GM21381 (cell line): ENCODE measurements around the gene ZNF816.
"Not testable (repeated sequence)": the region's sequence is repeated elsewhere in the genome, so short reads cannot be mapped to it uniquely, and the experiment has no call there.

Experiments used
- ATAC-seq: cut with Tn5 transposase; IDR thresholded peaks from one replicate; pipeline ENCODE4 v1.9.1; 2021; ENCODE audit warnings: mild to moderate bottlenecking, moderate library complexity; ENCODE audit not compliant: unreplicated experiment

The ZNF816 gene

DNA sequence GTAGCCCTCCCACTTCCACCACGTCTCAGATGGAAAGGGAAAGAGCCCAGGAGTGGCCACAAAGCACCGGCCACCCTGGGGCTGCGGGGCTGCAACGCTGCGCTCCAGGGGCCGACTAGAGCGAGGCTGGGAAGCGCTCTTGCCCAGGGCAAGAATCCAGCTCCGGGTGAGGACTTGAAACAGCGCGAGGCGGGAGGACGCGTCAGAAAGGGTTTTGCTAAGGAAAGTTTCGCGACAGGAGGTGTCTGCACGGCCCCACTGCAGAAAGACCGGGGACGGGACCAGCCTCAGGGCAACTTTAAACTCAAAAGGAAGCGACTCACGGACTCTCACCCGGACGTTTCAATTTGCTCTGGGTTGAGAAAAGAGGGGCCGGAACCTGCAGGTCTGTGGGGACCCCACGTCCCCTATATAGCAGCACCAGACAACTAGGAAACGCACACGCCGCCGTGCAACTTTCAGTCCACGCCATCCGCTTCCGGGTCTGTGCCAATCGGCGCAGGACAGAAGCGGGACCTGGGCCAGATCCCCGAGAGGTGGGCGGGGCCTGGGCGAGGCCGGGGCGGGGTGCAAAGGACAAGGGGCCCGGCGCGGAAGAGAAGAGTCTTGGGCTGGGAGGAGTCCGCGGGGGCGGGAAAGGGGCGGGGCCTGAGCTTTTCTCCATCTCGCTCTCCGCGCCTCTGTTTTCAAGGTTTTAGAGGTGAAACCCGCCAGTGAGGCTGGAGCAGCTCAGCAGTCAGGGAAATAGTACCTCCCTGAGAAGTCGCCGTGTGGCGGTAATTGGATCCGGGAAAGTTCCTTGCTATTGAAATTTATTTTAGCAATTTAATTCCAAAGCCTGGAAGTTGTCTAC lies at the start of gene ZNF816:
ZNF816 (minus strand) TSS at position 488 of the 853 bp plus-strand sequence. CDS start 6,792 bp downstream, outside the sequence.
- ATAC-seq, result peak; percentile 96

DNA sequence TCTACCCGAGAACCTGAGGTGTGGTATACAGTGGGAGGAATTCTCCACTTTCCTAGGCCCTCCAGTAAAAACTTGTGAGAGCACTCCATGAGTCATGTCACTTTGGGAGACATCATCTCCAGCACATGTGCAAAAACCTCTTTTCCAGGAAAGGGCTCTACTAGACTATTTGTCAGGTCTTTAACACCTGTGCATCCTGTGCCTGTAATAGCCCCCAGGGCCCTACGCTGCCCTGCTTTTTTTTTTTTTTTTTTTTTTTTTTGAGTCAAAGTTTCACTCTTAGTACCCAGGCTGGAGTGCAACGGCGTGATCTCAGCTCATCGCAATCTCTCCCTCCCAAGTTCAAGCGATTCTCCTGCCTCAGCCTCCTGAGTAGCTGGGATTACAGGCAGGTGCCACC lies 49.3 kb upstream of the ZNF816 start:
- no peak for ATAC-seq

- no peak for ATAC-seq
Measured at GRCh38 chr19:53010494-53010893, 47.8 kb upstream of the ZNF816 start.

DNA sequence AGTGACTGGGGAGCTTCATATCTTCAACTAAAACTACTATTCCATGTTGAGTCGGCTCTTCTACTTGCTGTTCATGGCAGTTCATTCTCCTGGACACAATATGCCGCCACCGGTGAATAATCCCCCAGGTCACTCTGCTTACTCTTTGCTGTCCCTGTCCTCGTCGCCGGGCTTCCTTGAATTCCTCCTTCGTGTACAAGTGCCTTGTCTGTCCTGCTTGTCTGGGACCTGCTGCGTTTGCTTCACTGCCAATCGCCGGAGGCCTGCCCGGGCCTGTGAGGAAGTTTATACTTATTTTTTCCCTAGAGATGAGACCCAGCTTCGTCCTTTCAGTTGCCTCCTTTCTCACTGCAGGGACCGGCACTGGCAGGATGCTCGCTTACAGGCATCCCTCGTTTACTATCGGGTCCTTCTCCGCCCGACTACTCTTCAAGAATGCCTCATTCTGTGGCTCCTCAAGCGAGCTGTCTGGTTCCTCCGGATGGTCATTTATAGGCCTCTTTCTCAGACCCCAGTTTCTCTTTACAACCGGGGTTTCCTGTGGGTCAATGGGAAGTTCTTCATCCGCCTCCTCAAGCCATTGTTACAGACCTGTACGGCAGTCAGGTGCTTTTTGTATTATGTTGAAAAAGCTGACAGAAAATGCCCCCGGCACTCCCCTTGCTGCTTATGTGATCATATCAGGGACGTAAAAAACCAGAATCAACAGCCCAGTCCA lies 45.5 kb upstream of the ZNF816 start:
- no peak for ATAC-seq

- ATAC-seq, result no peak
Measured at GRCh38 chr19:53007606-53008005, 44.9 kb upstream of the ZNF816 start.

GRCh38 chr19:53007200-53007599 lies 44.5 kb upstream of the ZNF816 start:
- no peak for ATAC-seq

DNA sequence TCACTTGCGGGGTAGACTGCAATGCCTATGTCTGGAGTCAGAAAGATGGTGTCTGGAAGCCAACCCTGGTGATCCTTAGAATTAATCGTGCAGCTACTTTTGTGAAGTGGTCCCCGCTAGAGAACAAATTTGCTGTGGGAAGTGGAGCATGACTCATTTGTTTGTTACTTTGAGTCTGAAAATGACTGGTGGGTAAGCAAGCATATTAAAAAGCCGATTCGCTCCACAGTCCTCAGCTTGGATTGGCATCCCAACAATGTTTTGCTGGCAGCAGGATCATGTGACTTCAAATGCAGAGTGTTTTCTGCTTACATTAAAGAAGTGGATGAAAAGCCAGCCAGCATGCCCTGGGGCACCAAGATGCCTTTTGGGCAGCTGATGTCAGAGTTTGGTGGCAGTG lies 41.6 kb upstream of the ZNF816 start:
- no peak for ATAC-seq

- no peak for ATAC-seq
Measured at GRCh38 chr19:53002479-53002878, 39.8 kb upstream of the ZNF816 start.

- ATAC-seq, result no peak
Measured at GRCh38 chr19:52997975-52998374, 35.3 kb upstream of the ZNF816 start.

DNA sequence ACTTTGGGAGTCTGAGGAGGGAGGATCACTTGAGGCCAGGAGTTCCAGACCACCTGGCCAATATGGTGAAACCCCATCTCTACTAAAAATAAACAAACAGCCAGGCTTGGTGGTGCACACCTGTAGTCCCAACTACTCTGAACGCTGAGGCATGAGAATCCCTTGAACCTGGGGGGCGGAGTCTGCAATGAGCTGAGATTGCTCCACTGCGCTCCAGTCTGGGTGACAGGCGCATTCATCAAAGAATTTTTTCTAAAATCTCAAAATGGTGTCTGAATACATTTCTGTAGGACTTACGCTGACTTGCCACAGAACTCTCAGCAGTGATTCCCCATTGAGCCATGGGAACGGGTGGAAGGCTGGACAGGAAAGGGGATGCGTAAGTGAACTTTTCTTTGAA lies 33.0 kb upstream of the ZNF816 start:
- no peak for ATAC-seq

DNA sequence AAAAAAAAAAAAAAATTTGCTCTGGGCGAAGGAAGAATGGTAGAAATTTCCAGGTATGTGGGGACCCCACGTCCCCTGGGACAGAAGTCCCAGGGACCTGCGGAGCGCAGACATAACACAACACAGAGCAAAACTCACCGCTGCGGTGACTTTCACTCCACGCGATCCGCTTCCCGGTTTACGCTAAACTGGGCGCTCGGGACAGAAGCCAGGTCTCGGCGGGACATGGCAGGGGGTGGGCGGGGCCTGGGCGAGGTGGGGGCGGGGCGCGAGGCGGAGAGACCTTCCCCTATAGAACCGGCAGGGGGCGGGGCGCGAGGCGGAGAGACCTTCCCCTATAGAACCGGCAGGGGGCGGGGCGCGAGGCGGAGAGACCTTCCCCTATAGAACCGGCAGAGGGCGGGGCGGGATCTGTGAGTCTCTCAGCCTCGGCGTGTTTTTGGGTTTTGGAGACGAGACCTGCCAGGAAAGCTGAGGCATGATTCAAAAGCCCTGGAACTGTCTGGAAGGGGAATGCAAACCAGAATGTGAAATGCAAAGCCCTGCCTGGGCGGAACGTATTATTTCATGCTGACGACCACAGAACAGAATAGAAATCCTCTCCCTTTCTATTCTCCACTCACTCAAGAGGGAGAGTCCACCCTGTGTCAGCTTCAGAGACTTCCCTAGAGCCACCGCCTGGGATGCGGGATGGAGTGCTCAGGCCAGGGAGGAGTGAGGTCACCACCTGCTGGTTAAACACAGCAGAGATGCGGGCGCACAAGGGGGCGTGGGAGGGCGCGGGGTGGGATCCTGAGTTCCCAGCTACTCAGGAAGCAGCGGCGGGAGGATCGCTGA lies 30.9 kb upstream of the ZNF816 start:
- ATAC-seq, result no peak

DNA sequence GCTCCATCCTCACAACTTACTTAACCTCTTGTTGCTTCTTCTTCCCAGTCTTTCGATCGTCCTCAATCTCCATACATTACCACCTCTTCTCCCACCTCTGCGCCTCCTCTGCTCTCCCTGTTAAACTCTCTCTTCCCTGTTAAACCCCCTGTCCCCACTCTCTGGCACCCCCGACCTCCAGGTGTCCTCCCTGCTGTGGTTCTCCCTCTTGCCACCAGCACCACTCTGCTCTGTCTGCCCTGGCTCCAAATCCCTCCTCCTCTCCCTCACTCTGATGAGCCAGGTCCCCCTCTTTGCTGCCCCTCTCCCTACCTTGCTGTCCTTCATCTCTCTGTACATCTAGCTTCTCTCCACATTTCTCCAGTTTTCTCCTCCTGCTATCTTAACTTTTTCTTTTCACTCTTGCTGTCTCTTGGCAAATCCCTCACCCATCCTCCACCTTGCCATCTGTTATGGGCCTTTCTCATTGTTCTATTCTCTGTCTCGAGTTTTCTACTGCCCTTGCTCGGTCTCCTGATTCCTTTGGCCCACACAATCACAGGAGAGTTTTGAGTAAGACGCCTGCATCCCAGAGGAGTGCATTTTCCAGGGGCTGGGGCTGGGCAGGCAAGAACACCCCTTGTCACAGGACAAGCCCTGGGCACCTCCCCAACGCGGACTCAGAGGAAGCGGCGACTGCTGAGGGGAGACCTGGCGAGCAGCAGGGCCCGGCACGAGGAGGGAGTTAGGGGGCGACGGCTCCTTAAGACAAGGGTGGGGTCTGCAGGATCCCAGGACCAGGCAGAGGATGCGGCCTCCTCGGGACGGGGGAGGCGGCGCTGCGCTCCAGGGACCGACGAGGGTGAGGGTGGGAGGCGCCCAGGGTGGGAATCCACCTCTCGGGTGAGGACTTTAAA lies 29.7 kb upstream of the ZNF816 start:
- ATAC-seq, result no peak

DNA sequence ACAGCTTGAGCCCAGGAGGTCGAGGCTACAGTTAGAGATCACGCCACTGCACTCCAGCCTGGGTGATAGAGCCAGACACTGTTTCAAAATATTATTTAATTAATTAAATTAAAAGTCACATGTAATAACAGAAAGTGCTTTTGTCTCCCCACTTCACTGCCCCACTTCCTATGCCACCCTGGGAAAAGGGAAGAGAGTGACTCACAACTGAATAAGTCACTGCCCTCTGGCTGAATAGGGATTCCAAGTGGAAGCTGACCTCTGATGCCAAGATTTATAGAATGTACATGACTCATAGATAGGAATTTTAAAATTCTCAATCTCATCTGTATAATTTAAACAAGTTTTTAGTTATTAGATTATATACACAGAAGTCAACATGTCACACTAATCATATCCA lies 28.8 kb upstream of the ZNF816 start:
- ATAC-seq, result no peak

DNA sequence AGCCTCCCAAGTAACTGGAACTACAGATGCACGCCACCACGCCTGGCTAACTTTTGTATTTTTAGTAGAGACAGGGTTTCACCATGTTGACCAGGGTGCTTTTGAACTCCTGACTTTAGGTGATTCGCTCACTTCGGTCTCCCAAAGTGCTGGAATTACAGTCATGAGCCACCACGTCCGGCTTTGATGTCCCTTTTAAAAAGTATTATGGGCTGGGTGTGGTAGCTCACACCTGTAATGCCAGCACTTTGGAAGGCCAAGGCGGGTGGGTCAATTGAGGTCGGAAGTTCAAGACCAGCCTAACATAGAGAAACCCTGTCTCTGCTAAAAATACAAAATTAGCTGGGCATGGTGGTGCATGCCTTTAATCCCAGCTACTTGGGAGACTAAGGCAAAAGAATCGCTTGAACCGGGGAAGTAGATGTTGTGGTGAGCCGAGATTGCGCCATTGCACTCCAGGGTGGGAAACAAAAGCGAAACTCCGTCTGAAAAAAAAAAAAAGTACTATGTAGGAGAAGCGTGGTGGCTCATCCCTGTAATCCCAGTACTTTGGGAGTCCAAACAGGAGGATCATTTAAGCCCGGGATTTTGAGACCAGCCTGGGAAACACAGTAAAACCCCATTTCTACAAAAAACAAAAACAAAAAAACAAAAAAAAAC lies 28.2 kb upstream of the ZNF816 start:
- no peak for ATAC-seq

DNA sequence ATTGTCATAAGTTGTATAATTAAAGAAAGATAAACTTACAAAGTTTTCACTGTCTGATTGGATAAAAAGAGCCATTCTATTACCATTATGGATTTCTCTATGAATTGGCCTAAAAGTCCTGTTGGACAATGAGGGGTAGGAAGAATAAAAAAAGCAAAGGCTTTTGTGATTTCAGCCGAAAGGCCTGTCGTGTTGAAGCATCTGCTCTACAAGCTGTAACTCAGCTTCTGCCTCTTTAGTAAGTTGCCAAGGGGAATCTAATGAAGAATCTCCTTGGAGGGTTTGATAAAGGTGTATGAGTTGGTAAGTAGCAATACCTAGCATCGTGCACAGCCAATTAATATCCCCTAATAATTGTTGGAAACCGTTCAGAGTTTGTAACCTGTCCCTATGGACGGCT lies 25.8 kb upstream of the ZNF816 start:
- ATAC-seq, result no peak

DNA sequence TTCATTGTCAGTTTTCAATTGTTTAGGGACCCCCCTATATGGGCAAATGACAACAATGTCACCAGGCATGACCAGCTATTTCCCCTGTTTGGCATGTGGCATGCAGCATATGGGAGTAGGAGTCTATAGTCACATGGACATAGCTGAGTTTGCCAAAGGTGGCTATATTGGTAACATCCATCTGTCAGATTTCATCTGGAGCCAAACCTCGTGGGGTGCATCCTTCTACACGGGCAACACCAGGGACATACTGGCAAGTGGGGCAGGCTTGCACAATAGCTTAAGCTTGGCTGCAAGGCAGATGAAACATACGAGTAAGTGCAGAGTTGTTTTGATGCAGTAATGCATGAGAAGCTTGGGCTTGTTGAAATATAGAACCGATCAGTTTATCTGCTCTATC lies 24.5 kb upstream of the ZNF816 start:
- no peak for ATAC-seq

DNA sequence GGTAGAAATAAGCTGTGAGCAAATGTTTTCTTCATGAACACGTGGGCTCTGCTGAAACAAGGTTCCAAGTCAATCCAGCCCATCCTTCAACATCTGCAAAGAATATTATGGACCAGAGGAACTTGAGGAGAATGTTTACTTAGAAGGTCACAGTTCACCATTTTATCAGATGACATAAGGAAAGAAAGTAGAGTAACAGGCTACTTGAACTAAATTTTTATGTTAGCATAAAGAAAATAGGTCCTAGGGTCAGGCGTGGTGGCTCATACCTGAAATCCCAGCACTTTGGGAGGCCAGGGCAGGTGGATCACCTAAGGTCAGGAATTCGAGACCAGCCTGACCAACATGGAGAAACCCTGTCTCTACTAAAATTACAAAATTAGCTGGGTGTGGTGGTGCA lies 20.5 kb upstream of the ZNF816 start:
- not testable (repeated sequence) for ATAC-seq

GRCh38 chr19:52981329-52981728 lies 18.6 kb upstream of the ZNF816 start:
- no peak for ATAC-seq

DNA sequence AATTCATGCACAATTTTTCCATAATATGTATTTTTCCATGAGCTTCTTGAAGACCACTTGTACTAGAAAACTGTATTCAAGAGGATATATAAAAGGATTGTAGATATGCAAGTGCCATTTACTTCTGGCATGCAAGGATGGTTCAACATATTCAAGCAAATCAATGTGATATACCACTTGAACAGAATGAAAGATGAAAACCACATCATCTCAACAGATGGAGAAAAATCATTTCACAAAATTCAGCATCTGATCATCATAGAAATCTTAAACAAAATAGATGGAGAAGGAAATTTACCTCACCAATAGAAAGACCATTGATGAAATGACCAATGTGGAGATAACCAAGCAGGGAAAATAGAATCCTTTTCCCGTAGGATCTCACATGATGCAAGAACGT lies 5.1 kb upstream of the ZNF816 start:
- ATAC-seq, result no peak

GRCh38 chr19:52963247-52963618 lies 552 bp upstream of the ZNF816 start:
- ATAC-seq, result peak; percentile 7
